K562 (cell line): Measurements from ENCODE around the gene ACOD1. TPM values are rescaled to one million over a fixed set of nuclear protein-coding genes. Genes with fewer than 3 reads are reported as not detected.

ENCODE experiments used
- CCNT2 ChIP-seq: IDR thresholded peaks from 2 replicates; pipeline ENCODE4 v1.6.1; 2011; ENCODE audit warnings: borderline replicate concordance, low read depth, mild to moderate bottlenecking, moderate library complexity, mixed read lengths, low read length; ENCODE audit not compliant: insufficient read length; ENCODE audit errors: extremely low read depth
- DIDO1 ChIP-seq: fragments of 450-650 bp; IDR thresholded peaks from 2 replicates; pipeline ENCODE4 v1.6.1; 2016; ENCODE audit warnings: low read depth, missing biosample characterization, missing genetic modification characterization
- ELF2 ChIP-seq: fragments of 250-450 bp; sonication (Bioruptor Pico); IDR thresholded peaks from 2 replicates; pipeline ENCODE4 v1.5.0; 2021; ENCODE audit warnings: mild to moderate bottlenecking
- NR2C1 ChIP-seq, 2 experiments: fragments of 450-650 bp; IDR thresholded peaks; 2 replicates each; pipeline ENCODE4 v1.6.1; 2017; ENCODE audit warnings: mild to moderate bottlenecking in 2 of 2, antibody characterized with exemption in 1 of 2, inconsistent platforms in 1 of 2, missing compliant biosample characterization in 1 of 2, missing genetic modification characterization in 1 of 2
- POLR3A ChIP-seq: IDR thresholded peaks from 2 replicates; pipeline ENCODE4 v1.6.1; 2011; ENCODE audit warnings: borderline replicate concordance, mild to moderate bottlenecking, moderate library complexity; ENCODE audit not compliant: insufficient read length, insufficient read depth; ENCODE audit errors: extremely low read depth
- ZNF143 ChIP-seq: sonication (generic); formaldehyde crosslinking; IDR thresholded peaks from 2 replicates; pipeline ENCODE4 v1.9.0; 2022; ENCODE audit warnings: mild to moderate bottlenecking, missing genetic modification reagents
- polyA plus RNA-seq, 8 experiments: library from polyadenylated mRNA; depleted of rRNA in 4 of 8; stranded (reverse) in 5 of 8; unstranded in 3 of 8; fragments of >200 nt; fragmentation: Nextera tagmentation in 2 of 8; fragmentation: Illumina TruSeq in 1 of 8; extraction: Ambion mirVana in 2 of 8; extraction: Trizol in 1 of 8; gene quantifications; 2 replicates each; pipeline versions ENCODE4 v1.2.1 to v1.2.3, GENCODE V29; 2011 to 2014; ENCODE audit warnings: inconsistent platforms in 1 of 8, missing spikeins in 1 of 8
- total RNA-seq, 7 experiments: library from RNA; depleted of rRNA in 6 of 7; stranded (reverse); fragments of >200 nt in 6 of 7; fragmentation: Illumina TruSeq in 2 of 7; extraction: Trizol in 2 of 7; gene quantifications; 2 replicates each; pipeline versions ENCODE4 v1.2.1 to v1.2.3, GENCODE V29; 2011 to 2021; ENCODE audit warnings: low replicate concordance in 1 of 7
- TF ChIP-seq, protein P1 (sequence below): sonication (generic); formaldehyde crosslinking; IDR thresholded peaks from 2 replicates; pipeline ENCODE4 v1.4.0; 2020; ENCODE audit warnings: mild to moderate bottlenecking, missing genetic modification reagents
- TF ChIP-seq, protein P2 (sequence below), 2 experiments: fragments of 200-800 bp in 1 of 2; sonication (Bioruptor generic) in 1 of 2; sonication (generic) in 1 of 2; formaldehyde crosslinking in 1 of 2; IDR thresholded peaks in 1 of 2; conservative IDR thresholded peaks in 1 of 2; 2 replicates each; pipeline versions ENCODE4 v1.5.0 to v1.6.1; 2016 to 2020; ENCODE audit warnings: missing compliant biosample characterization in 1 of 2, missing genetic modification characterization in 1 of 2, missing genetic modification reagents in 1 of 2
- TF ChIP-seq, protein P3 (sequence below), 2 experiments: IDR thresholded peaks; 2 replicates each; pipeline ENCODE4 v1.6.1; 2011; ENCODE audit warnings: borderline replicate concordance in 1 of 2, control low read depth in 1 of 2, low read depth in 1 of 2, low read length in 1 of 2, mild to moderate bottlenecking in 1 of 2, mixed read lengths in 1 of 2, moderate library complexity in 1 of 2; ENCODE audit not compliant: insufficient read depth in 1 of 2, insufficient read length in 1 of 2, poor library complexity in 1 of 2, severe bottlenecking in 1 of 2; ENCODE audit errors: extremely low read depth in 1 of 2
- TF ChIP-seq, protein P4 (sequence below): fragments of 450-650 bp; conservative IDR thresholded peaks from 2 replicates; pipeline ENCODE4 v1.6.1; 2016; ENCODE audit warnings: missing genetic modification characterization, low read depth, mild to moderate bottlenecking, missing compliant biosample characterization, moderate library complexity
- TF ChIP-seq, protein P5 (sequence below), 3 experiments: fragments of 200-800 bp in 1 of 3; fragments of 250-450 bp in 1 of 3; fragments of 450-650 bp in 1 of 3; sonication (Bioruptor Pico) in 1 of 3; sonication (Bioruptor generic) in 1 of 3; formaldehyde crosslinking in 1 of 3; IDR thresholded peaks; 2 replicates each; pipeline versions ENCODE4 v1.6.1 to v1.8.0; 2016 to 2022; ENCODE audit warnings: mild to moderate bottlenecking in 2 of 3, missing genetic modification characterization in 2 of 3, missing compliant biosample characterization in 1 of 3, moderate library complexity in 1 of 3
- TF ChIP-seq, protein P6 (sequence below): fragments of 450-650 bp; IDR thresholded peaks from 2 replicates; pipeline ENCODE4 v1.6.1; 2016; ENCODE audit warnings: antibody characterized with exemption

ACOD1 gene
- total and polyA plus RNA-seq, 9 of the 15 experiments (the other 6 are each of a cell fraction or from before 2014, with no cell fraction given), result not detected

DNA sequence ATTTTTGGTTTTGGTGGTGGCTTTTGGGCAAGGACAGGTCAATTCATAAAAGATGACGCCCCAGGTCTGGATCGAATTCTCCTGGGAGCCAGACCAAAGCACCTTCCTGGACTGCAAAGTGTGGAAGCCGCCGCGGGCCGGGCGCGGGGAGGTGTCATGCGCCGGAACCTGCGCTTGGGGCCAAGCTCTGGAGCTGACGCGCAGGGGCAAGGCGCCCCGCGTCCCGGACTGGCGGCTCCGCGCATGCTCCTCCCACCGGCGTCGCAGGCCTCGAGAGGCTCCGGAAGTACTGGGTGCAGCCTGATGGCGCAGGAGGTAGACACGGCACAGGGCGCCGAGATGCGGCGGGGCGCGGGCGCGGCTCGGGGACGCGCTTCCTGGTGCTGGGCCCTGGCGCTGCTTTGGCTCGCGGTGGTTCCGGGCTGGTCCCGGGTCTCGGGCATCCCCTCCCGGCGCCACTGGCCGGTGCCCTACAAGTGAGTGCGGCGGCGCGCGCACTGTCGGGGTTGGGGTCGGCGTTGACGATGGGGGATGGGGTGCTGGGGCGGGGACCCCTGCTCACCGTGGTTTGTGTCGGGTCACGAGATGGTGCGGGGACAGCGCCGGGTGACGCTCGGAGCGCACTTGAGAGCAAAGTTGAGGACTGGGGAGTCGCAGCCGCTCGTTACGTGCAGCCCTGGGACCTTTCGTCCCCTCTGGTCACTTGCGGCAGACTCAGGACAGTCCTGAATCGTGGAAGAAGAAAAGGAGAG is 43.7 kb downstream of the ACOD1 start, which contains the start of gene CLN5 (continued):
- TF ChIP-seq, protein P1, sequence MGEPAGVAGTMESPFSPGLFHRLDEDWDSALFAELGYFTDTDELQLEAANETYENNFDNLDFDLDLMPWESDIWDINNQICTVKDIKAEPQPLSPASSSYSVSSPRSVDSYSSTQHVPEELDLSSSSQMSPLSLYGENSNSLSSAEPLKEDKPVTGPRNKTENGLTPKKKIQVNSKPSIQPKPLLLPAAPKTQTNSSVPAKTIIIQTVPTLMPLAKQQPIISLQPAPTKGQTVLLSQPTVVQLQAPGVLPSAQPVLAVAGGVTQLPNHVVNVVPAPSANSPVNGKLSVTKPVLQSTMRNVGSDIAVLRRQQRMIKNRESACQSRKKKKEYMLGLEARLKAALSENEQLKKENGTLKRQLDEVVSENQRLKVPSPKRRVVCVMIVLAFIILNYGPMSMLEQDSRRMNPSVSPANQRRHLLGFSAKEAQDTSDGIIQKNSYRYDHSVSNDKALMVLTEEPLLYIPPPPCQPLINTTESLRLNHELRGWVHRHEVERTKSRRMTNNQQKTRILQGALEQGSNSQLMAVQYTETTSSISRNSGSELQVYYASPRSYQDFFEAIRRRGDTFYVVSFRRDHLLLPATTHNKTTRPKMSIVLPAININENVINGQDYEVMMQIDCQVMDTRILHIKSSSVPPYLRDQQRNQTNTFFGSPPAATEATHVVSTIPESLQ (CRISPR knock-in tag), result 0 out of 2 replicates have a peak, but pooled peaks have one; percentile 59
- TF ChIP-seq ELF2 (CRISPR knock-in tag), result peak; percentile 83
- no peak for TF ChIP-seq POLR3A
- TF ChIP-seq ZNF143 (CRISPR knock-in tag), result no peak
- TF ChIP-seq, protein P2, sequence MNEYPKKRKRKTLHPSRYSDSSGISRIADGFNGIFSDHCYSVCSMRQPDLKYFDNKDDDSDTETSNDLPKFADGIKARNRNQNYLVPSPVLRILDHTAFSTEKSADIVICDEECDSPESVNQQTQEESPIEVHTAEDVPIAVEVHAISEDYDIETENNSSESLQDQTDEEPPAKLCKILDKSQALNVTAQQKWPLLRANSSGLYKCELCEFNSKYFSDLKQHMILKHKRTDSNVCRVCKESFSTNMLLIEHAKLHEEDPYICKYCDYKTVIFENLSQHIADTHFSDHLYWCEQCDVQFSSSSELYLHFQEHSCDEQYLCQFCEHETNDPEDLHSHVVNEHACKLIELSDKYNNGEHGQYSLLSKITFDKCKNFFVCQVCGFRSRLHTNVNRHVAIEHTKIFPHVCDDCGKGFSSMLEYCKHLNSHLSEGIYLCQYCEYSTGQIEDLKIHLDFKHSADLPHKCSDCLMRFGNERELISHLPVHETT (CRISPR knock-in tag; conservative IDR thresholded peaks at IDR 0.05 in 1 of 2, IDR thresholded peaks at IDR 0.05 in 1 of 2), result peak in 1 of 2 experiments; percentile 48; a peak in 1 of 4 replicates
- no peak for TF ChIP-seq NR2C1 (IDR thresholded peaks at IDR 0.05)
- TF ChIP-seq NR2C1 (tag; IDR thresholded peaks at IDR 0.05), result 0 out of 2 replicates have a peak, but pooled peaks have one; percentile 20
- TF ChIP-seq, protein P3, sequence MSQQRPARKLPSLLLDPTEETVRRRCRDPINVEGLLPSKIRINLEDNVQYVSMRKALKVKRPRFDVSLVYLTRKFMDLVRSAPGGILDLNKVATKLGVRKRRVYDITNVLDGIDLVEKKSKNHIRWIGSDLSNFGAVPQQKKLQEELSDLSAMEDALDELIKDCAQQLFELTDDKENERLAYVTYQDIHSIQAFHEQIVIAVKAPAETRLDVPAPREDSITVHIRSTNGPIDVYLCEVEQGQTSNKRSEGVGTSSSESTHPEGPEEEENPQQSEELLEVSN (IDR thresholded peaks at IDR 0.05; ENCODE audit: borderline replicate concordance in 1 of 2, extremely low read depth in 1 of 2, insufficient read depth in 1 of 2, insufficient read length in 1 of 2, low read depth in 1 of 2, low read length in 1 of 2, poor library complexity in 1 of 2, severe bottlenecking in 1 of 2), result peak; percentile 47 to 92
- TF ChIP-seq CCNT2, result peak; percentile 69
- TF ChIP-seq, protein P4, sequence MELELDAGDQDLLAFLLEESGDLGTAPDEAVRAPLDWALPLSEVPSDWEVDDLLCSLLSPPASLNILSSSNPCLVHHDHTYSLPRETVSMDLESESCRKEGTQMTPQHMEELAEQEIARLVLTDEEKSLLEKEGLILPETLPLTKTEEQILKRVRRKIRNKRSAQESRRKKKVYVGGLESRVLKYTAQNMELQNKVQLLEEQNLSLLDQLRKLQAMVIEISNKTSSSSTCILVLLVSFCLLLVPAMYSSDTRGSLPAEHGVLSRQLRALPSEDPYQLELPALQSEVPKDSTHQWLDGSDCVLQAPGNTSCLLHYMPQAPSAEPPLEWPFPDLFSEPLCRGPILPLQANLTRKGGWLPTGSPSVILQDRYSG, result 0 out of 2 replicates have a peak, but pooled peaks have one; percentile 56
- TF ChIP-seq, protein P5, sequence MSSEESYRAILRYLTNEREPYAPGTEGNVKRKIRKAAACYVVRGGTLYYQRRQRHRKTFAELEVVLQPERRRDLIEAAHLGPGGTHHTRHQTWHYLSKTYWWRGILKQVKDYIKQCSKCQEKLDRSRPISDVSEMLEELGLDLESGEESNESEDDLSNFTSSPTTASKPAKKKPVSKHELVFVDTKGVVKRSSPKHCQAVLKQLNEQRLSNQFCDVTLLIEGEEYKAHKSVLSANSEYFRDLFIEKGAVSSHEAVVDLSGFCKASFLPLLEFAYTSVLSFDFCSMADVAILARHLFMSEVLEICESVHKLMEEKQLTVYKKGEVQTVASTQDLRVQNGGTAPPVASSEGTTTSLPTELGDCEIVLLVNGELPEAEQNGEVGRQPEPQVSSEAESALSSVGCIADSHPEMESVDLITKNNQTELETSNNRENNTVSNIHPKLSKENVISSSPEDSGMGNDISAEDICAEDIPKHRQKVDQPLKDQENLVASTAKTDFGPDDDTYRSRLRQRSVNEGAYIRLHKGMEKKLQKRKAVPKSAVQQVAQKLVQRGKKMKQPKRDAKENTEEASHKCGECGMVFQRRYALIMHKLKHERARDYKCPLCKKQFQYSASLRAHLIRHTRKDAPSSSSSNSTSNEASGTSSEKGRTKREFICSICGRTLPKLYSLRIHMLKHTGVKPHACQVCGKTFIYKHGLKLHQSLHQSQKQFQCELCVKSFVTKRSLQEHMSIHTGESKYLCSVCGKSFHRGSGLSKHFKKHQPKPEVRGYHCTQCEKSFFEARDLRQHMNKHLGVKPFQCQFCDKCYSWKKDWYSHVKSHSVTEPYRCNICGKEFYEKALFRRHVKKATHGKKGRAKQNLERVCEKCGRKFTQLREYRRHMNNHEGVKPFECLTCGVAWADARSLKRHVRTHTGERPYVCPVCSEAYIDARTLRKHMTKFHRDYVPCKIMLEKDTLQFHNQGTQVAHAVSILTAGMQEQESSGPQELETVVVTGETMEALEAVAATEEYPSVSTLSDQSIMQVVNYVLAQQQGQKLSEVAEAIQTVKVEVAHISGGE (CRISPR knock-in tag; IDR thresholded peaks at IDR 0.05), result peak in 1 of 3 experiments; percentile 56; a peak in 2 of 6 replicates
- TF ChIP-seq DIDO1 (tag), result no peak
- TF ChIP-seq, protein P6, sequence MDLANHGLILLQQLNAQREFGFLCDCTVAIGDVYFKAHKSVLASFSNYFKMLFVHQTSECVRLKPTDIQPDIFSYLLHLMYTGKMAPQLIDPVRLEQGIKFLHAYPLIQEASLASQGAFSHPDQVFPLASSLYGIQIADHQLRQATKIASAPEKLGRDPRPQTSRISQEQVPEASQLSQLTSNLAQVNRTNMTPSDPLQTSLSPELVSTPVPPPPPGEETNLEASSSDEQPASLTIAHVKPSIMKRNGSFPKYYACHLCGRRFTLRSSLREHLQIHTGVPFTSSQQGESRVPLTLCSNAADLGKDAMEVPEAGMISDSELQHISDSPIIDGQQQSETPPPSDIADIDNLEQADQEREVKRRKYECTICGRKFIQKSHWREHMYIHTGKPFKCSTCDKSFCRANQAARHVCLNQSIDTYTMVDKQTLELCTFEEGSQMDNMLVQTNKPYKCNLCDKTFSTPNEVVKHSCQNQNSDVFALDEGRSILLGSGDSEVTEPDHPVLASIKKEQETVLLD, result peak; percentile 85
